H1 (cell line): ENCODE results near the gene KCNJ10. TPM values are rescaled to one million over a fixed set of nuclear protein-coding genes. Genes with fewer than 3 reads are reported as not detected.

Experiments used
- BACH1 ChIP-seq: IDR thresholded peaks from 2 replicates; pipeline ENCODE4 v1.6.1; 2012; ENCODE audit warnings: low read length, improper control_type of control experiment
- EZH2 ChIP-seq: fragments of 200-600 bp; sonication (generic); IDR thresholded peaks from 2 replicates; pipeline ENCODE4 v1.7.1; 2012; ENCODE audit warnings: low read depth, mild to moderate bottlenecking, moderate library complexity, low read length, inconsistent platforms; ENCODE audit not compliant: severe bottlenecking
- RFX5 ChIP-seq: IDR thresholded peaks from 2 replicates; pipeline ENCODE4 v1.6.1; 2011; ENCODE audit warnings: low read depth, low read length, improper control_type of control experiment, borderline replicate concordance
- TAF1 ChIP-seq: IDR thresholded peaks from 2 replicates; pipeline ENCODE4 v1.6.1; 2011; ENCODE audit warnings: mild to moderate bottlenecking, low read depth, low read length
- TCF12 ChIP-seq: IDR thresholded peaks from 2 replicates; pipeline ENCODE4 v1.6.1; 2011; ENCODE audit warnings: low read depth, mild to moderate bottlenecking, low read length
- ZNF274 ChIP-seq: IDR thresholded peaks from 2 replicates; pipeline ENCODE4 v1.7.0; 2012; ENCODE audit warnings: low read length, borderline replicate concordance; ENCODE audit errors: extremely low read depth
- polyA plus RNA-seq, 7 experiments: library from polyadenylated mRNA; depleted of rRNA in 3 of 7; stranded (reverse) in 5 of 7; unstranded in 2 of 7; fragments of >200 nt in 5 of 7; fragments of 200-250 nt in 2 of 7; gene quantifications; 1 replicate in 5 of 7; 2 replicates in 1 of 7; 4 replicates in 1 of 7; pipeline versions ENCODE4 v1.2.1 to v1.2.3, GENCODE V29; 2011 to 2013; ENCODE audit warnings: missing spikeins in 2 of 7, mixed read lengths in 2 of 7
- total RNA-seq: library from RNA; stranded (reverse); fragmentation: NEBNext Ultra II Directional; extraction: Animal tissue kit (Norgen Biotek cat#: 25700); gene quantifications from 2 replicates; pipeline ENCODE4 v1.2.1, GENCODE V29; 2021
- TF ChIP-seq, protein P1 (sequence below): fragments of 300-600 bp; sonication (generic); IDR thresholded peaks from 2 replicates; pipeline ENCODE4 v1.7.1; 2012; ENCODE audit warnings: low read length, moderate library complexity, mild to moderate bottlenecking, inconsistent platforms; ENCODE audit not compliant: insufficient replicate concordance

KCNJ10 gene
- total and polyA plus RNA-seq, 2 of the 8 experiments (the other 6 are each of a cell fraction or from before 2014, with no cell fraction given) = 1.7 to 2.4 TPM

DNA sequence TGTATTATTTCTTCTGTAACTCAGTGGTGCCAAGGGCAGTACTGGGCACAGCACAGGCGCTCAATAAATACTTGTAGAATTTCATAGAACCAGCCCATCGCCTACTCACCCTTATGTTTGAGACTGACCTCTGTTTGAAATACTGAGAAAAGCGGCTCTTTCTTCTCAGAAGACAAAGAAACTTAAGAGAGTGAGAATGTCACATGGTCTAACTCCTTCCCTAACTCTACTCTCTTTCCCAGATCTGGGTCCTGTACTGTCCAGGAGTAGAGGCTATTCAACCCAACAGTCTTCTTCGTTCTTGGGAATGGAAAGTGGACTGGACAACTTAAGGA lies 24.3 kb upstream of the KCNJ10 start (continued):
- TF ChIP-seq, protein P1, sequence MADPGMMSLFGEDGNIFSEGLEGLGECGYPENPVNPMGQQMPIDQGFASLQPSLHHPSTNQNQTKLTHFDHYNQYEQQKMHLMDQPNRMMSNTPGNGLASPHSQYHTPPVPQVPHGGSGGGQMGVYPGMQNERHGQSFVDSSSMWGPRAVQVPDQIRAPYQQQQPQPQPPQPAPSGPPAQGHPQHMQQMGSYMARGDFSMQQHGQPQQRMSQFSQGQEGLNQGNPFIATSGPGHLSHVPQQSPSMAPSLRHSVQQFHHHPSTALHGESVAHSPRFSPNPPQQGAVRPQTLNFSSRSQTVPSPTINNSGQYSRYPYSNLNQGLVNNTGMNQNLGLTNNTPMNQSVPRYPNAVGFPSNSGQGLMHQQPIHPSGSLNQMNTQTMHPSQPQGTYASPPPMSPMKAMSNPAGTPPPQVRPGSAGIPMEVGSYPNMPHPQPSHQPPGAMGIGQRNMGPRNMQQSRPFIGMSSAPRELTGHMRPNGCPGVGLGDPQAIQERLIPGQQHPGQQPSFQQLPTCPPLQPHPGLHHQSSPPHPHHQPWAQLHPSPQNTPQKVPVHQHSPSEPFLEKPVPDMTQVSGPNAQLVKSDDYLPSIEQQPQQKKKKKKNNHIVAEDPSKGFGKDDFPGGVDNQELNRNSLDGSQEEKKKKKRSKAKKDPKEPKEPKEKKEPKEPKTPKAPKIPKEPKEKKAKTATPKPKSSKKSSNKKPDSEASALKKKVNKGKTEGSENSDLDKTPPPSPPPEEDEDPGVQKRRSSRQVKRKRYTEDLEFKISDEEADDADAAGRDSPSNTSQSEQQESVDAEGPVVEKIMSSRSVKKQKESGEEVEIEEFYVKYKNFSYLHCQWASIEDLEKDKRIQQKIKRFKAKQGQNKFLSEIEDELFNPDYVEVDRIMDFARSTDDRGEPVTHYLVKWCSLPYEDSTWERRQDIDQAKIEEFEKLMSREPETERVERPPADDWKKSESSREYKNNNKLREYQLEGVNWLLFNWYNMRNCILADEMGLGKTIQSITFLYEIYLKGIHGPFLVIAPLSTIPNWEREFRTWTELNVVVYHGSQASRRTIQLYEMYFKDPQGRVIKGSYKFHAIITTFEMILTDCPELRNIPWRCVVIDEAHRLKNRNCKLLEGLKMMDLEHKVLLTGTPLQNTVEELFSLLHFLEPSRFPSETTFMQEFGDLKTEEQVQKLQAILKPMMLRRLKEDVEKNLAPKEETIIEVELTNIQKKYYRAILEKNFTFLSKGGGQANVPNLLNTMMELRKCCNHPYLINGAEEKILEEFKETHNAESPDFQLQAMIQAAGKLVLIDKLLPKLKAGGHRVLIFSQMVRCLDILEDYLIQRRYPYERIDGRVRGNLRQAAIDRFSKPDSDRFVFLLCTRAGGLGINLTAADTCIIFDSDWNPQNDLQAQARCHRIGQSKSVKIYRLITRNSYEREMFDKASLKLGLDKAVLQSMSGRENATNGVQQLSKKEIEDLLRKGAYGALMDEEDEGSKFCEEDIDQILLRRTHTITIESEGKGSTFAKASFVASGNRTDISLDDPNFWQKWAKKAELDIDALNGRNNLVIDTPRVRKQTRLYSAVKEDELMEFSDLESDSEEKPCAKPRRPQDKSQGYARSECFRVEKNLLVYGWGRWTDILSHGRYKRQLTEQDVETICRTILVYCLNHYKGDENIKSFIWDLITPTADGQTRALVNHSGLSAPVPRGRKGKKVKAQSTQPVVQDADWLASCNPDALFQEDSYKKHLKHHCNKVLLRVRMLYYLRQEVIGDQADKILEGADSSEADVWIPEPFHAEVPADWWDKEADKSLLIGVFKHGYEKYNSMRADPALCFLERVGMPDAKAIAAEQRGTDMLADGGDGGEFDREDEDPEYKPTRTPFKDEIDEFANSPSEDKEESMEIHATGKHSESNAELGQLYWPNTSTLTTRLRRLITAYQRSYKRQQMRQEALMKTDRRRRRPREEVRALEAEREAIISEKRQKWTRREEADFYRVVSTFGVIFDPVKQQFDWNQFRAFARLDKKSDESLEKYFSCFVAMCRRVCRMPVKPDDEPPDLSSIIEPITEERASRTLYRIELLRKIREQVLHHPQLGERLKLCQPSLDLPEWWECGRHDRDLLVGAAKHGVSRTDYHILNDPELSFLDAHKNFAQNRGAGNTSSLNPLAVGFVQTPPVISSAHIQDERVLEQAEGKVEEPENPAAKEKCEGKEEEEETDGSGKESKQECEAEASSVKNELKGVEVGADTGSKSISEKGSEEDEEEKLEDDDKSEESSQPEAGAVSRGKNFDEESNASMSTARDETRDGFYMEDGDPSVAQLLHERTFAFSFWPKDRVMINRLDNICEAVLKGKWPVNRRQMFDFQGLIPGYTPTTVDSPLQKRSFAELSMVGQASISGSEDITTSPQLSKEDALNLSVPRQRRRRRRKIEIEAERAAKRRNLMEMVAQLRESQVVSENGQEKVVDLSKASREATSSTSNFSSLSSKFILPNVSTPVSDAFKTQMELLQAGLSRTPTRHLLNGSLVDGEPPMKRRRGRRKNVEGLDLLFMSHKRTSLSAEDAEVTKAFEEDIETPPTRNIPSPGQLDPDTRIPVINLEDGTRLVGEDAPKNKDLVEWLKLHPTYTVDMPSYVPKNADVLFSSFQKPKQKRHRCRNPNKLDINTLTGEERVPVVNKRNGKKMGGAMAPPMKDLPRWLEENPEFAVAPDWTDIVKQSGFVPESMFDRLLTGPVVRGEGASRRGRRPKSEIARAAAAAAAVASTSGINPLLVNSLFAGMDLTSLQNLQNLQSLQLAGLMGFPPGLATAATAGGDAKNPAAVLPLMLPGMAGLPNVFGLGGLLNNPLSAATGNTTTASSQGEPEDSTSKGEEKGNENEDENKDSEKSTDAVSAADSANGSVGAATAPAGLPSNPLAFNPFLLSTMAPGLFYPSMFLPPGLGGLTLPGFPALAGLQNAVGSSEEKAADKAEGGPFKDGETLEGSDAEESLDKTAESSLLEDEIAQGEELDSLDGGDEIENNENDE = no peak
- TF ChIP-seq ZNF274 (no peak), RFX5 (no peak), EZH2 (no peak), TAF1 (no peak), TCF12 (no peak), BACH1 (no peak)
- TF ChIP-seq, all 59 proteins: peak for 0
